HPDE6-E6E7 (cell line): Measurements from ENCODE around the gene ADAMTS19.

ENCODE experiments used
- DNase-seq: peaks from one replicate; pipeline ENCODE4 v3.0.0; 2011; ENCODE audit warnings: missing footprints; ENCODE audit errors: extremely low spot score

Gene ADAMTS19

DNA sequence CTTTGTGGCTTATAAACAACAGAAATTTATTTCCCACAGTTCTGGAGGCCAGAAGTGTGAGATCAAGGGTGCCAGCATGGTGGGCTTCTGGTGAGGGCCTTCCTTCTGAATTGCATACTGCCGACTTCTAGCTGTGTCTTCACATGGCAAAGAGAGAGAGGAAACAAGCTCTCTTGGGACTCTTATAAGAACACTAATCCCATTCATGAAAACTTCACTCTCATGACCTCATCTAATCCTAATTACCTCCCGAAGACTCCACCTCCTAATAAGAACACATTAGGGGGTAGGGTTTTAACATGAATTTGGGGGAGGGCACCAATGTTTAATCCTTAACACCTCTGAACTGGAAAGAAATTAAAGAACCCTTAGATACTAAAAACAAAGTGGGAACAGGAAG lies 211.9 kb downstream of the ADAMTS19 start:
- DNase-seq, result no peak

DNA sequence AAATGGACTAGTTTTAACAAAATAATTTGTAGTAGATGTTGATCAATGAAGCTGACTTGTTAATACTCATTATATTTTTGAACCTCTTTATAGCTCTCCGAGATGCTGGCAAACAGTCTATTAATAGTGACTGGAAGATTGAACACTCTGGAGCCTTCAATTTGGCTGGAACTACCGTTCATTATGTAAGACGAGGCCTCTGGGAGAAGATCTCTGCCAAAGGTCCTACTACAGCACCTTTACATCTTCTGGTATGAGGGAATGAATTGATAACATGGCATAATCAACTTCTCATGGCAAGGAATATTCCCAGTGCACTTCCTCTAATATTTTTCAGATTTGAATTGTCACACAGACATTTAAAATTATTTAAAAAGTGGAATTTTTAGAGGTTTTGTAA lies 219.6 kb downstream of the ADAMTS19 start:
- no peak for DNase-seq

GRCh38 chr5:129687941-129688340 lies 227.8 kb downstream of the ADAMTS19 start:
- DNase-seq, result no peak

- DNase-seq, result no peak
Measured at GRCh38 chr5:129689045-129689444, 228.9 kb downstream of the ADAMTS19 start.

GRCh38 chr5:129691220-129691619 lies 231.1 kb downstream of the ADAMTS19 start:
- no peak for DNase-seq

GRCh38 chr5:129696636-129697035 lies 236.5 kb downstream of the ADAMTS19 start:
- DNase-seq, result no peak

GRCh38 chr5:129698661-129699060 lies 238.6 kb downstream of the ADAMTS19 start:
- DNase-seq, result no peak

- no peak for DNase-seq
Measured at GRCh38 chr5:129716235-129716634, 256.1 kb downstream of the ADAMTS19 start.

- DNase-seq, result no peak
Measured at GRCh38 chr5:129716651-129717050, 256.6 kb downstream of the ADAMTS19 start.

GRCh38 chr5:129717751-129718310 lies 257.7 kb downstream of the ADAMTS19 start:
- no peak for DNase-seq

GRCh38 chr5:129718471-129719090 lies 258.5 kb downstream of the ADAMTS19 start:
- no peak for DNase-seq

- DNase-seq, result no peak
Measured at GRCh38 chr5:129724222-129724621, 264.1 kb downstream of the ADAMTS19 start.

GRCh38 chr5:129724647-129725046 lies 264.5 kb downstream of the ADAMTS19 start:
- no peak for DNase-seq

DNA sequence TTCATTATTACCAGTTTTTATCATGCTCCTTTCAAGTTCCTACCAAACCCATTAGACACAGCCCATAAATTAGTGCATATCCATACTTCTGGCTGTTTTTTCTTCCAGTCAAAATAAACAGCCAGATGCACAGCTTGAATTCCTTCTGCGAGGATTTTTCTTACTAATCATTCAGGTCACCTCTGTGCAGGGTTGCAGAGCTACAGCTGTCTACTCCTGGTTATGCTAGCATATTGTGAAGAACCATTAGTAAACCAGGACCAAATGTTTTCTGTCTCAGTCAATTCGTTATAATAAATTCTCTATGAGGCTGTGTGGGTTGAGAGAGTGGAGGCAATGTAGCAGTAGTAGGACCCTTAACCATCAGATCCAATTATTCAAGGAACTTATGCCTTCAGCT lies 279.7 kb downstream of the ADAMTS19 start:
- no peak for DNase-seq

DNA sequence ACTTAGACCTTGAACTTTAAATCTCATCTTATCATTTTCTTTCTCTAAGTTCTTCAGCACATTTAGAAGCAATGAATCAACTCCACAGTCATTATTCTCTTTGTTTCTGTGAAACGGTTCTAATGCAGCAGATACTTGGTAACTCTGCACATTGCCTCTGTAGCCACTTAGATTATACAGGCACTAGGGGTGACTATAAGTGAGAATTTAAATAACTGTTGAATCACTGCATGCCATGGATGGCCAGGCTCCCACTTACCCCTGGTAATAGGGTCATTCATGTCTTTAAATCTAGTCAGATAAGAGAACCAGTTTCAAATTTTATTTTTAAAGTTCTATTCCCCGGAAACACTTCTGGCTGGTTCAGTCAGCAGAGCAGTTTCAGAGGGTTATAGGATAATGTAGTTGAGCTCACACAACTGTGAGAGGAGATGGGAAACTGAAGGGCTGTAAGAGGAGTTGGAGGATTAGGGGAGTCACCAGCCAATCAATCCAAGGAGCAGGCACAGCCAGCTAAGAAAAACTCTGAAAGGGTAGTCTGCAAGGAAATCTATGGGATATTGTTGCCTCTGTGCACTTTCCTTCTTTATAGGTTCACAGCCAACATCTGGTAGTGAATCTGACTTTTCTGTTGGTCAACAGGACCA lies 283.6 kb downstream of the ADAMTS19 start:
- DNase-seq, result no peak

GRCh38 chr5:129745997-129746396 lies 285.9 kb downstream of the ADAMTS19 start:
- no peak for DNase-seq

DNA sequence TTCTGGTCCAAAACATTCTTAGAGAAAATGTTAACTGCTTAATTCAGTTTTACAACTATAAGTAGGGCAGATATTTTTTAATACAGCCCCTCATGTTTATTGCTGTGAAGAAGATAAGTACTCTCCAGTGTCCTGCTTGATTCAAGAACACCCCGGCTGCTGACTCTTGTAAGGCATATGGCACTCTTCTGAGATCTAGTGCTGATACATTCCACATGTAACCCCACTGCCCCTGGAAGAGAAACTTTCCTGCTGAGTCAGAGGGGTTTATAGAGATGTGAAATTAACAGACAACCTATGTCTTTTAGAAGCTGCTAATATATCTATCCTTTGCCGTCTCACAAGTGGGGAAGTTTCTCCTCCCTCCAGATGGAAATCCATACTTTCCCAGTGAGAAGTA lies 286.8 kb downstream of the ADAMTS19 start:
- DNase-seq, result no peak

GRCh38 chr5:129747572-129748407 lies 287.7 kb downstream of the ADAMTS19 start, which contains the start of gene MINAR2:
Gene MINAR2 (plus strand): TSS chr5:129748094. CDS start chr5:129748191, 97 bp downstream.
- DNase-seq, result no peak

GRCh38 chr5:129748913-129749880 lies 289.1 kb downstream of the ADAMTS19 start:
- DNase-seq, result no peak

- no peak for DNase-seq
Measured at GRCh38 chr5:129760636-129761325, 300.7 kb downstream of the ADAMTS19 start.

DNA sequence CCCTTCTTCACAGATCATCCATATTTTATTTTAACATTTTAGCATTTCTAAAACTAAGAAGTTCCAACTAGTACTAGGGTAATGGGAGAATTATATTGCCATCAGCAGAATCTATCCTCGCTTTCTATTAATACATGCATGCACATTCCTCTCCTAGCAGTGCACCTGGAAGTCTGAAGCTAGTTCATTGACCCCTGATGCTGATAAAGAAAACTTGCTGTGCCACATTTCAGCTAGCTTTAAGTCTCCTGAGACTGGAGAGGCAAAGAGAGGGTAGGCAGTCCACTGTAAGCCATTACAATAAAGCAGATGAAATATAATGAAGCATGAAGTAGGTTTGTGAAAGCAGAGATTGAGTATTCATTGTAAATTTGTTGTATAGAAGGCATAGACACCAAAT lies 303.6 kb downstream of the ADAMTS19 start:
- no peak for DNase-seq
